Measurements from ENCODE around the gene NIM1K.
"Not testable (repeated sequence)": the region's sequence is repeated elsewhere in the genome, so short reads cannot be mapped to it uniquely, and the experiment has no call there.

The NIM1K gene

GRCh38 chr5:43191740-43192557 is at the start of gene NIM1K:
TSS of gene NIM1K (plus strand) at chr5:43192225. CDS start at chr5:43245776, 53,551 bp downstream.
- DNase-seq (ENCODE audit: low read depth, low spot score), result no peak

- DNase-seq (ENCODE audit: low read depth, low spot score), result no peak
These were observed 47.0 kb upstream of the NIM1K start for GRCh38 chr5:43145071-43145470.

GRCh38 chr5:43146958-43147357 is 45.1 kb upstream of the NIM1K start:
- DNase-seq (ENCODE audit: low read depth, low spot score), result no peak

GRCh38 chr5:43148417-43148816 is 43.6 kb upstream of the NIM1K start:
- DNase-seq (ENCODE audit: low read depth, low spot score), result no peak

GRCh38 chr5:43149231-43149630 is 42.8 kb upstream of the NIM1K start:
- DNase-seq (ENCODE audit: low read depth, low spot score), result no peak

GRCh38 chr5:43150075-43150474 is 42.0 kb upstream of the NIM1K start:
- DNase-seq (ENCODE audit: low read depth, low spot score), result no peak

GRCh38 chr5:43150748-43151147 is 41.3 kb upstream of the NIM1K start:
- DNase-seq (ENCODE audit: low read depth, low spot score), result no peak

GRCh38 chr5:43152946-43153345 is 39.1 kb upstream of the NIM1K start:
- no peak for DNase-seq (ENCODE audit: low read depth, low spot score)

- no peak for DNase-seq (ENCODE audit: low read depth, low spot score)
These were observed 37.6 kb upstream of the NIM1K start for GRCh38 chr5:43154469-43154868.

GRCh38 chr5:43155394-43156096 is 36.5 kb upstream of the NIM1K start:
- no peak for DNase-seq (ENCODE audit: low read depth, low spot score)

- no peak for DNase-seq (ENCODE audit: low read depth, low spot score)
These were observed 35.6 kb upstream of the NIM1K start for GRCh38 chr5:43156388-43156787.

GRCh38 chr5:43157068-43157467 is 35.0 kb upstream of the NIM1K start:
- DNase-seq (ENCODE audit: low read depth, low spot score), result no peak

- no peak for DNase-seq (ENCODE audit: low read depth, low spot score)
These were observed 30.8 kb upstream of the NIM1K start for GRCh38 chr5:43161244-43161643.

GRCh38 chr5:43164801-43165200 is 27.2 kb upstream of the NIM1K start:
- DNase-seq (ENCODE audit: low read depth, low spot score), result not testable (repeated sequence)

GRCh38 chr5:43165323-43165722 is 26.7 kb upstream of the NIM1K start:
- no peak for DNase-seq (ENCODE audit: low read depth, low spot score)

GRCh38 chr5:43168175-43168574 is 23.9 kb upstream of the NIM1K start:
- DNase-seq (ENCODE audit: low read depth, low spot score), result no peak

- DNase-seq (ENCODE audit: low read depth, low spot score), result no peak
These were observed 20.6 kb upstream of the NIM1K start for GRCh38 chr5:43171451-43171850.

- DNase-seq (ENCODE audit: low read depth, low spot score), result no peak
These were observed 20.1 kb upstream of the NIM1K start for GRCh38 chr5:43171926-43172325.

GRCh38 chr5:43172779-43173178 is 19.2 kb upstream of the NIM1K start:
- DNase-seq (ENCODE audit: low read depth, low spot score), result no peak

- no peak for DNase-seq (ENCODE audit: low read depth, low spot score)
These were observed 17.4 kb upstream of the NIM1K start for GRCh38 chr5:43174586-43174985.

- DNase-seq (ENCODE audit: low read depth, low spot score), result no peak
These were observed 12.2 kb upstream of the NIM1K start for GRCh38 chr5:43179836-43180235.

GRCh38 chr5:43182421-43182820 is 9.6 kb upstream of the NIM1K start:
- DNase-seq (ENCODE audit: low read depth, low spot score), result no peak

GRCh38 chr5:43183101-43183500 is 8.9 kb upstream of the NIM1K start:
- DNase-seq (ENCODE audit: low read depth, low spot score), result not testable (repeated sequence)
